NCI-H69 (cell line): ENCODE data around the gene NGFR.
"Not testable (repeated sequence)": the region's sequence is repeated elsewhere in the genome, so short reads cannot be mapped to it uniquely, and the experiment has no call there.

Experiments used
- DNase-seq: peaks from one replicate; lab custom pipeline; 2025; lab: John Stamatoyannopoulos, UW

Gene NGFR

GRCh38 chr17:49545806-49546545 lies 50.9 kb downstream of the NGFR start:
- DNase-seq: no peak

GRCh38 chr17:49546546-49547535 lies 51.7 kb downstream of the NGFR start:
- DNase-seq: no peak

GRCh38 chr17:49547566-49547965 lies 52.5 kb downstream of the NGFR start:
- DNase-seq: no peak

GRCh38 chr17:49548051-49548505 lies 53.0 kb downstream of the NGFR start:
- no peak for DNase-seq

GRCh38 chr17:49548506-49549310 lies 53.6 kb downstream of the NGFR start:
- peak; percentile 49 for DNase-seq

GRCh38 chr17:49549311-49549605 lies 54.2 kb downstream of the NGFR start:
- no peak for DNase-seq

GRCh38 chr17:49549691-49550678 lies 54.9 kb downstream of the NGFR start:
- no peak for DNase-seq

- not testable (repeated sequence) for DNase-seq
Observed at GRCh38 chr17:49550764-49551163, 55.7 kb downstream of the NGFR start.

- no peak for DNase-seq
Observed at GRCh38 chr17:49551221-49552069, 56.4 kb downstream of the NGFR start.

- no peak for DNase-seq
Observed at GRCh38 chr17:49552070-49552751, 57.1 kb downstream of the NGFR start.

- DNase-seq: no peak
Observed at GRCh38 chr17:49553676-49554335, 58.7 kb downstream of the NGFR start.

- DNase-seq: no peak
Observed at GRCh38 chr17:49554694-49555494, 59.8 kb downstream of the NGFR start.

GRCh38 chr17:49555495-49556222 lies 60.6 kb downstream of the NGFR start:
- no peak for DNase-seq

GRCh38 chr17:49556223-49556943 lies 61.3 kb downstream of the NGFR start:
- peak; percentile 80 for DNase-seq

- peak; percentile 84 for DNase-seq
Observed at GRCh38 chr17:49557312-49558024, 62.4 kb downstream of the NGFR start.
